GM21737 (cell line): ENCODE results near the gene EHD3.
A peak's percentile ranks its signal among the peaks of the same experiment; 100 is the strongest.

Experiments used
- ATAC-seq: cut with Tn5 transposase; IDR thresholded peaks from one replicate; pipeline ENCODE4 v1.9.1; 2021; ENCODE audit warnings: mild to moderate bottlenecking, moderate library complexity; ENCODE audit not compliant: unreplicated experiment

Gene EHD3

DNA sequence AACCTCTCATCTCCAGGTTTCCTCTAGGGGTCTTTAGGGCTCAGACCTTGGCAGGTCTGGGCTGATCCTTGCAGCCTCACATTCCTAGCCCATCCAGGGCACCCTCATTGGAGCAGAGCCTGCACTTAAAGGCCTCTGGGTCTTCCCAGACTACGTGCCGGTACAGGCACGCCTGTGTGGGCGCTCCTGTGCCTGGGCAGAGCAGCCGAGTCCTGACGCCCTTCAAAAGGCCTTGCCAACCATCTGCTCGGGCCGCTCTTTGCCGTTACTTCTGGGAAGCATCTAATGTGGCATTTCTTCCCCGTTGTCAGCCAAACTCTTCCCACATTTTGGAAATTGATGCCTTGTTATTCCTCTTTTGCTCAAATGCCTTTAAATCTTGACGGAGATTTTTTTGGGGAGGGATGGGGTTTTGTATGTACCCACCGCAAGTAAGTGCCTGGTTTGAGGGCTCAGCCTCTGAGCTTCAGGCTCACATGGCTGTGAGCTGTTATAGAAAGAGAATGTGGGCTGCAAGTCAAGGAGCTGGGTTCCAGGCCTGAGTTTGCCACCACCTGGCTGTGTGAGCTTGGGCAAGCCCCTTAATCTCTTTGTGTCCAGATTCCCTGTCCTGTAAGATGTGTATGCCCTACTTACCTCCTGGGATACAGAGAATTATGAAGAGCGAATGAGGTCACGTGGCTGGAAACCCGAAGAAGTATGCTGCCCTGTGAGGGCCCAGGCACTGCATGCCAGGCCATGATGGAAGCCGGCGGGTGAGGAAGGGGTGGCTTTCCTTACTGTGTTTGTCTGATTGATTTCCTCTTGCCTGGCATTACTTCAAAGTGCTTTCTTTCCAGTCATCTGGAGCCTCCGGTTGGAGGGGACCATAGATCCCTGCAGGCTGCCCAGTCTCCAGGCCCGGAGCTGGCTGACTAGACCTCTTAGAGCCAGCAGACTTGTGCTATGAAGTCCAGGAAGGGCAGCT lies 20.6 kb downstream of the EHD3 start:
- ATAC-seq: no peak

- ATAC-seq: peak; percentile 62
Observed at GRCh38 chr2:31255911-31256571, 22.1 kb downstream of the EHD3 start.

DNA sequence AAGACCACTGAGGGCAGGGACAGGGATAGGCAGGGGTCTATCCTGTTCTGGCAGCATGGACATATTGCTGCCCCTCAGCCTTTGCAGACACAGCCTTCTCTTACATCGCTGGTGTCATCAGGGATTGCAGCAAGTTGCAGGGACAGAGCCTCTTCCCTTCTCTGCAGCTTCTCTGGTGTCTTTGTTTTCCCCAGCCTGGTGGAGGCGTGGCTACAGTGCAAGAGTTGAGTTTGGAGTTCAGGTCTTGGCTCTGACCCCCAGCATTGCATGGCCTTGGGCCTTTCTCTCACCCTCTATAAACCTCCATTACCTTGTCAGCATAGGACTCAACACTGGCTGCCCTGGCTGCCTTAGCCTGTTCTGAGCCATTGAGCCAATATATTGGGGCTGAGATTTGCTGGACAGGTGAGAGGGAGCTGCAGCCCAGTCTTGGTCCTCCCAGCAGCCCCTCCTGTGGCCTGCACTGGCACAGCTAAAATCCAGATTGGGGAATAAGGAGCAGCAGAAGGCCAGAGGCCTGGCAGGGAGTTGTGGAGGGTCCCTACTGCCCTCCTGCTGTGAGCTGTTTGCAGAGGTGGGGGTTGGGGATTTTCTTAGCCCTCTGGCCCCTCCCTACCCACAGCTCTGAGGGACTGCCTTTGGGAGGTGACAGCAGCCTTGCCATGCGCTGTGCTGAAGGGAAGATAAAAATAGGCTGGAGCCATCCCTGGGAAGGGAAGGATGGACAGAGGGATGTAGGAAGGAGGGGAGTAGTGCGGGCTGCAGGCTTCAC lies 22.8 kb downstream of the EHD3 start:
- ATAC-seq: no peak

GRCh38 chr2:31258351-31258750 lies 24.4 kb downstream of the EHD3 start:
- ATAC-seq: peak; percentile 47

GRCh38 chr2:31259075-31259474 lies 25.1 kb downstream of the EHD3 start:
- no peak for ATAC-seq

DNA sequence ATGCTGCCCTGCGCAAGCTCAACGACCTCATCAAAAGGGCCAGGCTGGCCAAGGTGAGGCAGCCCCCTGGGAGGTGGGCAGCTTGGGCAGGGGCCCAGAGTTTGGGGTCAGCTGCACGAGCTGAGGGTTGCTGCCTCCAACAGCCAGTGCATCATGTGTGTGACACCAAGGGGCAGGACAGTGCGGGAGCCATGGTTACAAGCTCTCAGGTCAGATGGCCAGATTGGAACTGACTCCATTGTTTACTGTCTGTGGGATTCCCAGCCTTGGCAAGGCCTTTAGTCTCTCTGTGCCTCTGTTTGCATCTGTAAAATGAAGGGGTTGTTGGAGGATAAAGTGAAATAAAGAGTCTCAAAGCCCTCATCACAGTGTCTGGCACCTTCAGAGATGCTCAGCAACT lies 26.9 kb downstream of the EHD3 start:
- ATAC-seq: no peak

GRCh38 chr2:31263636-31264190 lies 29.8 kb downstream of the EHD3 start:
- ATAC-seq: no peak

DNA sequence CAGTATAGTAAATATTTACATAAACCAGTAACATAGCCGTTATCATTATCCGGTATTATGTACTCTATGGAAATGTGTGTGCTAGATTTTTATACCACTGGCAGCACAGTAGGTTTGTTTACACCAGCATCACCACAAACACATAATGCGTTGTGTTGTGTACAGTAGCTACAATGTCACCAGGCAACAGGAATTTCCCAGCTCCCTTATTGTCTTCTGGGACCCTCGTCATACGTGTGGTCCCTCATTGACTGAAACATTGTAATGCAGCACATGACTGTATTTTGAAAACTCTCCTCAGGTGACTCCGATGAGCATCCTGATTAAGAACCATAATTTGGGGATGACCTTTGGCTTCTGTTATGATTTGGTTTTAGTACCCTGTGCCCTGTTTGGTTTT lies 31.3 kb downstream of the EHD3 start:
- ATAC-seq: no peak

DNA sequence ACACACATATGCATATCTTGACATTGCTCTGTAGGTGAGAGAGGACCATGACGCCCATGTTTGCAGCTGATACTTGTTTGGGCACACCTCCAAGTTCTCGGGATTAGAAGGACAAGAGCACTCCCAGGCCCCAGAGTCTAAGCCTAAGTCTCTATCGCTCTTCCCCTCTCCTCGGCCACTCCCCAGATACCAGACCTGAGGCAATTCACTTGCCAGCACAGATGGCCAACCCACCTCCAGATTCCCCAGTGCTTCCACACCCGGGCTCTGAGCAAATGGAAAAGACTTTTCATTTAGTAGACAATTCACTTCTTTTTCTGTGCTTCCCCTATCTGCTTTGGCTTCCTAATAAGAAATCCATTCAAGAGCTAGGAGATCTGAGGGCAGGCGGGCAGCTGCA lies 32.9 kb downstream of the EHD3 start:
- ATAC-seq: no peak

GRCh38 chr2:31267437-31268120 lies 33.6 kb downstream of the EHD3 start:
- ATAC-seq: no peak

DNA sequence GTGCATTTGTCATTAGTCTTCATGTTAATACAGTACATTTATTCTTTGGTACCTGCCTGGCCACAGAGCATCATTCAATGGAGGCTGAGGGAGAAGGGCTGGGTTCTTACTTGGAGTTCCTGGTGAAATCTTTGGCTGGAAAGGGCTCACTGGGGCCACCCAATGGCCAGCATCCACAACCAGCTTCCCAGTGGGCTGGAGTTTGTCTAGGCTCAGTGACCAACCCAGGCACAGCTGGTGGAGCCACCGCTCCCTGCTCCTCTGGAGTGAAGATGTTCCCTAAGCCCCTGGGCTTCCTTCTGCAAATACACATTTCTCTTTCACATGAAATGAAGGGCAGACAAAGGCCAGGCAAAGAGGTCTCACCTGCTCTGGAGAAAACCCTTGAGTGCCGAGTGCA lies 34.4 kb downstream of the EHD3 start:
- no peak for ATAC-seq

GRCh38 chr2:31269087-31269486 lies 35.1 kb downstream of the EHD3 start:
- ATAC-seq: no peak

DNA sequence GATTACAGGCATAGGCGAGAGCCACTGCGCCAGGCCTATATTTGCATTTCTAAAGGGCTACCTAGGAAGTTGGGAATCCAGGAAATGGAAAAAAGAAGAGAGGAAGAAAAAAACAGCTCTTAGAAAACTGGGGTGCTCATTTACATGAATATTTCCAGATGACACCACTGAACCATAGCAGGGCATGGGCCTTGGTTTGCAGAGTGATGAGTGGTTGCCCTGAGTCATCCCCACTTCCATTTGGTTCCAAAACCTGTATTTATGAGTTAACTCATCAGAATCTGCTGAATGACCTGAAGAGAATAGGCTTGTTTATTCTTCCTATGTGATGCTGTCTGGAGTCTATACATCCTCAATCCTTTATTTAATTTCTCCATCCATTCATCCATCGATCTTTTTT lies 36.2 kb downstream of the EHD3 start:
- no peak for ATAC-seq

DNA sequence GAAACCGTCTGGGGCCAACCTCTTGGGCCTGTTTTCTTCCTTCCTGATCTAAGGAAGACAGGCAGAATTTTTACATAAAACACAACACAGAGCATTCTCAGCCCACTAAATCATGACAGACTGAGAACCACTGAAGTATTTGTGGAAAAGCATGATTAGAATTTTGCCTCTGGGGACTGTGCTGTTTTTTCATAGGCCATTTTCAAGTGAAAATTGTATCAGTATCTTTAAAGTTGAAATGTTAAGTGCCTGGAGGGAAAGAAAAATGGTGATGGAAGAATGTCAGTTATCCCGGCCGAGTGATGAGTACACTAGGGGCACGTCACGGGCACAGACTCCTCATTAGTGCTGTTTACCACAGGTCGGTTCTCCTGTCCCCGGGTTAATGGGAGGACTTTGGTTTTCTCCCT lies 36.9 kb downstream of the EHD3 start:
- ATAC-seq: no peak

DNA sequence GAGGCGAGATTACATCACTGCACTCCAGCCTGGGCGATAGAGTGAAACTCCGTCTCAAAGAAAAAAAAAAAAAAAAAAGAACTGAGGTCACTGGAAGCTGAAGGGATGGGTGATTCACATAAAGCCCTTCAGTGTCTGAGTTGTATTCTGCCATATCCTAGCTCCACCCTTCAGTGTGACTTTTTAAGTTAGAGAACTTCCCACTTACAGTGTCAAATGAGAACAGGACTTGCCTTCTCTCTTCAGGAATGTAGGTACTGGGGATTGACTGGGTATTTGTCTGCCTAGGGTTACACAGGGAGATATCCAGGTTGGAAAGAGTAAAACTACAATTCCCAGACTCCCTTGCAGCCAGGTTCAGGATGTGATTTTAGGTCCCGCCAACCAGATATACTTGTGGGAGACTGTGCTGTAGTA lies 37.9 kb downstream of the EHD3 start:
- no peak for ATAC-seq

DNA sequence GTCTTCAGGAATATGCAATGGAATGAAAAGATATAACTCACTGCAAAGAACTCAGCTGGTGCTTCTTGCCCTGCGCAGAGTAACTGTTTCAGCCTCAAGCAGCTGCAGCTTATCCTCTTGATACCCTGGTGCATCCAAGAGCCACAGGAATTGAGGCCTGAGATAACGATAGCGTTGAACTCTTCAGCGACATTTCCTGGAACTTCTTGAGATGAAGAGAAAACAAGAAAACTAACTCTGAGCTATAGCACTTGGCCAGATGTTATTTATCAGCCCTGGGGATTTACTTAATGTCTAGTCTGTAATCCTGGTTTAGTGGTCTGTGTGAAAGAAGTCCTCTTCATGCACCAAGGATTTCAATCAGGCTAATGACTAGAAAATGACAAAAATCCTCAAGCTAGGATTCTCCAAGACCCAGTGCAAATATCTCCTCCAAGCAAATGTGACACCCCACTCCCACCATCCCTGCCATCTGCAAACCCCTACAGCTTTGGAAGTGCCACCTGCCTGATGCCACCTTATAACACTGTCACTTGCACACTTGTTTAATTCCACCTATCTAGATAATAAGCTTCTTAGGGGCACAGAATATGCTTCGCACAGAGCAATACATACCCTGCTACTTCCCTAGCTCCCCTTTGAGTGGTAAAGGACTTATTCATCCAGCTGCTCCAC lies 40.6 kb downstream of the EHD3 start:
- no peak for ATAC-seq

GRCh38 chr2:31275976-31276375 lies 42.0 kb downstream of the EHD3 start:
- no peak for ATAC-seq

- ATAC-seq: no peak
Observed at GRCh38 chr2:31277621-31278020, 43.7 kb downstream of the EHD3 start.

- ATAC-seq: no peak
Observed at GRCh38 chr2:31282634-31283033, 48.7 kb downstream of the EHD3 start.
